Right lobe of liver (tissue), 4 donors: Measurements from ENCODE around the gene PTH1R.

Experiments
- POLR2A ChIP-seq: fragments of 450-650 bp; IDR thresholded peaks from one replicate; pipeline ENCODE4 v1.6.1; 2017; ENCODE audit warnings: antibody characterized with exemption, mild to moderate bottlenecking
- TF ChIP-seq, protein P1 (sequence below), 4 donors: fragments of 200-600 bp in 3 of 4; fragments of 450-650 bp in 1 of 4; IDR thresholded peaks; one replicate each; pipeline versions ENCODE4 v1.5.1 to v1.8.0; 2016 to 2022; ENCODE audit warnings: antibody characterized with exemption in 4 of 4, mild to moderate bottlenecking in 2 of 4
- donor health status: DM: no; HTN: no; CAD: no.
- donor health status: DM: no; HTN: no; CAD: no.
- donor health status: DM: no; HTN: yes; CAD: no.

DNA sequence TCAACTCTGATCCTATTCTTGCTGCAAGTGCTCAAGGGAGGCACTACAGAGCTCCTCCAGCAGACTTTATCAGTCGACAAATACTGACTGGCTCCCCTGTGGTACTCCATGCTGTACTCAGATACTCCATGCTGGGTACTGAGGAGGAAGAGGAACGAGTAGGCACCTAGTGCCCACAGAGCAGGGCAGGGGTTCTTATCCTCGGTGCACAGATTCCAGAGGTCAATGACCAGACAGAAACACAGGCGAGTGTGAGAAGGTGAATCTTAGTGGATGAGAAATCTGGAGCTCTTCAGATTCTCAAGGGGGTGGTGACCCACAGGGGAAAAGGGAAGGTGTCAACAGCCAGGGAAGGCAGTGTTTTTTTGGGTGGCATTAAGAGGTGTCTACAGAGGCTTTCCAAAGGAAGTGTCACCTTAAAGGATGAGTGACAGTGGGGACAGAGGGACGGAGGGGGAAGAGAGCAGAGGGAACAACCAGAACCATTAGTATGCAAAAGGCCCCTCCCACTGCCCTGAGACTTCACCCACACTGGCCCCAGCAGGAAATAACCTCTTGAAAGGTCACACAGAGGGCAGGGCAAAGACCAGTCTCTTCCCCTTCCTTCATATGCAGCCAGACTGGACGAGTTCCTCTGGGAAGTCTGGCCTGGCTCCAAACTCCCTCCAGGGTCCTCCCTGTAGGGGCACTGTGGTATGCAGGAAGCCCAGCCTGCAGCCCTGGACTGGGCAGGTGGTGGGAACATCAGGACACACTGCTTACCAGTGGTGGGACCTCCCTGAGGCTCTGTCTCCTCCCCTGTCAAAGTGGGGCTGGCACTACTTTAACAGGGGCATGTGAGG is 71.5 kb downstream of the PTH1R start:
- TF ChIP-seq, protein P1, sequence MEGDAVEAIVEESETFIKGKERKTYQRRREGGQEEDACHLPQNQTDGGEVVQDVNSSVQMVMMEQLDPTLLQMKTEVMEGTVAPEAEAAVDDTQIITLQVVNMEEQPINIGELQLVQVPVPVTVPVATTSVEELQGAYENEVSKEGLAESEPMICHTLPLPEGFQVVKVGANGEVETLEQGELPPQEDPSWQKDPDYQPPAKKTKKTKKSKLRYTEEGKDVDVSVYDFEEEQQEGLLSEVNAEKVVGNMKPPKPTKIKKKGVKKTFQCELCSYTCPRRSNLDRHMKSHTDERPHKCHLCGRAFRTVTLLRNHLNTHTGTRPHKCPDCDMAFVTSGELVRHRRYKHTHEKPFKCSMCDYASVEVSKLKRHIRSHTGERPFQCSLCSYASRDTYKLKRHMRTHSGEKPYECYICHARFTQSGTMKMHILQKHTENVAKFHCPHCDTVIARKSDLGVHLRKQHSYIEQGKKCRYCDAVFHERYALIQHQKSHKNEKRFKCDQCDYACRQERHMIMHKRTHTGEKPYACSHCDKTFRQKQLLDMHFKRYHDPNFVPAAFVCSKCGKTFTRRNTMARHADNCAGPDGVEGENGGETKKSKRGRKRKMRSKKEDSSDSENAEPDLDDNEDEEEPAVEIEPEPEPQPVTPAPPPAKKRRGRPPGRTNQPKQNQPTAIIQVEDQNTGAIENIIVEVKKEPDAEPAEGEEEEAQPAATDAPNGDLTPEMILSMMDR (IDR thresholded peaks at IDR 0.05), result no peak
- no peak for TF ChIP-seq POLR2A
